Loucy (cell line): ENCODE data around the gene PASK.

ENCODE experiments used
- H2AFZ ChIP-seq: fragments of 200-600 bp; sonication (generic); 2 replicates; pipeline ENCODE4 v1.6.0; 2016; ENCODE audit warnings: antibody characterized with exemption, mild to moderate bottlenecking, low read length, moderate library complexity
- H3F3A ChIP-seq: fragments of 200-600 bp; 2 replicates; pipeline ENCODE4 v1.6.0; 2016; ENCODE audit warnings: antibody characterized with exemption, low read depth, mild to moderate bottlenecking
- H3K27me3 ChIP-seq: fragments of 200-600 bp; sonication (generic); 2 replicates; pipeline ENCODE4 v1.6.1; 2014; ENCODE audit warnings: low read length, mild to moderate bottlenecking; ENCODE audit not compliant: insufficient read depth, poor library complexity, severe bottlenecking
- H3K36me3 ChIP-seq: fragments of 200-600 bp; sonication (generic); 2 replicates; pipeline ENCODE4 v1.6.1; 2016; ENCODE audit warnings: low read length; ENCODE audit not compliant: insufficient read depth
- H3K4me1 ChIP-seq: fragments of 200-600 bp; sonication (generic); 2 replicates; pipeline ENCODE4 v1.5.1; 2014; ENCODE audit warnings: low read length, mild to moderate bottlenecking; ENCODE audit not compliant: insufficient read depth, poor library complexity, severe bottlenecking
- H3K4me2 ChIP-seq: fragments of 200-600 bp; sonication (generic); 2 replicates; pipeline ENCODE4 v1.6.0; 2014; ENCODE audit warnings: antibody characterized with exemption, low read length, low read depth, mild to moderate bottlenecking; ENCODE audit not compliant: poor library complexity, severe bottlenecking
- H3K4me3 ChIP-seq: fragments of 200-600 bp; sonication (generic); 2 replicates; pipeline ENCODE4 v1.5.1; 2014; ENCODE audit warnings: low read length, mild to moderate bottlenecking, mixed read lengths; ENCODE audit not compliant: poor library complexity, severe bottlenecking
- H3K79me2 ChIP-seq: fragments of 200-600 bp; sonication (generic); 2 replicates; pipeline ENCODE4 v1.6.1; 2014; ENCODE audit warnings: low read length; ENCODE audit not compliant: insufficient read depth
- H3K9ac ChIP-seq: fragments of 200-600 bp; sonication (generic); 2 replicates; pipeline ENCODE4 v1.6.0; 2014; ENCODE audit warnings: mild to moderate bottlenecking, low read depth, low read length, moderate library complexity; ENCODE audit not compliant: poor library complexity, severe bottlenecking
- H3K9me2 ChIP-seq: fragments of 200-600 bp; sonication (generic); replicated peaks from 2 replicates; pipeline ENCODE4 v1.6.1; 2016; ENCODE audit warnings: low read depth, low read length, mixed read lengths
- H3K9me3 ChIP-seq: fragments of 200-600 bp; sonication (generic); 2 replicates; pipeline ENCODE4 v1.6.1; 2014; ENCODE audit warnings: mild to moderate bottlenecking, antibody characterized with exemption, low read length, low read depth; ENCODE audit not compliant: insufficient read depth
- H4K20me1 ChIP-seq: fragments of 200-600 bp; sonication (generic); 2 replicates; pipeline ENCODE4 v1.6.0; 2014; ENCODE audit warnings: antibody characterized with exemption, low read length, mild to moderate bottlenecking; ENCODE audit not compliant: insufficient read depth, poor library complexity, severe bottlenecking
- CTCF ChIP-seq: fragments of 200-600 bp; sonication (generic); conservative IDR thresholded peaks from 2 replicates; pipeline ENCODE4 v1.5.1; 2014; ENCODE audit warnings: mild to moderate bottlenecking, antibody characterized with exemption, low read length
- EZH2phosphoT487 ChIP-seq: fragments of 200-600 bp; IDR thresholded peaks from 2 replicates; pipeline ENCODE4 v1.6.1; 2018; ENCODE audit warnings: antibody characterized with exemption, mild to moderate bottlenecking, moderate library complexity, borderline replicate concordance

PASK gene

GRCh38 chr2:241112046-241112445 lies 37.2 kb downstream of the PASK start:
- Histone ChIP-seq H3K4me2 (no peak overlapping the region), H3K9ac (no peak overlapping the region), H3K9me3 (no peaks in the 10 kb centered on the region), H3K27me3 (no peaks in the 10 kb centered on the region), H3K9me2 (no peaks in the 10 kb centered on the region), H3F3A (no peaks in the 10 kb centered on the region), H4K20me1 (no peaks in the 10 kb centered on the region), H2AFZ (no peak overlapping the region), H3K4me3 (no peak overlapping the region), H3K4me1 (no peaks in the 10 kb centered on the region), H3K79me2 (no peaks in the 10 kb centered on the region), H3K36me3 (peaks cover 39% of the 10 kb centered on the region; the same call in 1 of the 2 replicates)
- no peak for TF ChIP-seq EZH2phosphoT487
- TF ChIP-seq CTCF = no peak

- Histone ChIP-seq H3K9me2 (no peaks in the 10 kb centered on the region), H3K36me3 (peaks cover 38% of the 10 kb centered on the region; the same call in 1 of the 2 replicates), H2AFZ (no peak overlapping the region), H3K4me3 (no peak overlapping the region), H4K20me1 (no peaks in the 10 kb centered on the region), H3K27me3 (no peaks in the 10 kb centered on the region), H3K9ac (no peak overlapping the region), H3K9me3 (no peaks in the 10 kb centered on the region), H3K79me2 (no peaks in the 10 kb centered on the region), H3K4me1 (no peaks in the 10 kb centered on the region), H3K4me2 (no peak overlapping the region), H3F3A (no peaks in the 10 kb centered on the region)
- TF ChIP-seq CTCF = no peak
- TF ChIP-seq EZH2phosphoT487 = no peak
Measured at GRCh38 chr2:241111440-241111805, 37.8 kb downstream of the PASK start.

- no peak for TF ChIP-seq CTCF
- TF ChIP-seq EZH2phosphoT487 = no peak
- Histone ChIP-seq H4K20me1 (no peaks in the 10 kb centered on the region), H3K27me3 (no peaks in the 10 kb centered on the region), H3K9ac (no peak overlapping the region), H2AFZ (no peak overlapping the region), H3F3A (no peaks in the 10 kb centered on the region), H3K4me3 (no peak overlapping the region), H3K4me1 (no peaks in the 10 kb centered on the region), H3K9me3 (no peaks in the 10 kb centered on the region), H3K36me3 (peaks cover 38% of the 10 kb centered on the region; the same call in 1 of the 2 replicates), H3K79me2 (no peaks in the 10 kb centered on the region), H3K9me2 (no peaks in the 10 kb centered on the region), H3K4me2 (no peak overlapping the region)
Measured at GRCh38 chr2:241110607-241111439, 38.4 kb downstream of the PASK start.
